Keratinocyte (primary cell): ENCODE data around the gene NALCN.

Experiments used
- CTCF ChIP-seq, 3 experiments: IDR thresholded peaks in 1 of 3; conservative IDR thresholded peaks in 1 of 3; optimal IDR thresholded peaks in 1 of 3; 2 replicates in 2 of 3; 3 replicates in 1 of 3; pipeline versions ENCODE3 to v1.5.1; 2011; ENCODE audit warnings: low read length in 3 of 3, mild to moderate bottlenecking in 3 of 3, moderate library complexity in 2 of 3, control low read depth in 1 of 3, inconsistent platforms in 1 of 3; ENCODE audit not compliant: insufficient read depth in 2 of 3; ENCODE audit errors: extremely low read depth in 1 of 3
- EZH2 ChIP-seq: IDR thresholded peaks from one replicate; pipeline ENCODE4 v1.6.1; 2012; ENCODE audit warnings: inconsistent platforms, mild to moderate bottlenecking, low read length, moderate library complexity

GRCh38 chr13:101399365-101399764 lies 16.9 kb downstream of the NALCN start:
- no peak for TF ChIP-seq CTCF (optimal IDR thresholded peaks at IDR 0.05 in 1 of 3, IDR thresholded peaks at IDR 0.05 in 1 of 3, conservative IDR thresholded peaks at IDR 0.05 in 1 of 3; ENCODE audit: extremely low read depth in 1 of 3, insufficient read depth in 2 of 3, low read length in 3 of 3)
- no peak for TF ChIP-seq EZH2
